Measurements from ENCODE around the gene ELP2.

GRCh38 chr18:36169938-36170337 is 40.2 kb downstream of the ELP2 start:
- TF ChIP-seq POLR2A (IDR thresholded peaks at IDR 0.05) (no peak), CTCF (IDR thresholded peaks at IDR 0.05) (no peak), EP300 (IDR thresholded peaks at IDR 0.05) (no peak)

All from suprapubic skin (tissue), 3 donors.